Memory B cell (primary cell): ENCODE results near the gene KEL.
"Not testable (repeated sequence)": the region's sequence is repeated elsewhere in the genome, so short reads cannot be mapped to it uniquely, and the experiment has no call there.

ENCODE experiments used
- ATAC-seq: fragments of 150-1000 bp; cut with Tn5 transposase; 2 replicates; pipeline ENCODE4 v1.10.0; 2021; ENCODE audit warnings: low read depth, mild to moderate bottlenecking, moderate library complexity
- DNase-seq, 2 donors: peaks; one replicate each; pipeline ENCODE4 v3.0.0; 2022; ENCODE audit warnings: low spot score in 2 of 2
- H3K27ac Mint-ChIP-seq: one replicate; pipeline ENCODE4 v1.8.0; 2022; ENCODE audit warnings: mild to moderate bottlenecking, moderate library complexity, mixed read lengths
- H3K27me3 Mint-ChIP-seq: one replicate; pipeline ENCODE4 v1.8.0; 2022; ENCODE audit warnings: mixed read lengths
- H3K36me3 Mint-ChIP-seq: one replicate; pipeline ENCODE4 v1.8.0; 2022; ENCODE audit warnings: mild to moderate bottlenecking, mixed read lengths
- H3K4me1 Mint-ChIP-seq: one replicate; pipeline ENCODE4 v1.8.0; 2022; ENCODE audit warnings: mixed read lengths
- H3K4me3 Mint-ChIP-seq: one replicate; pipeline ENCODE4 v1.8.0; 2022; ENCODE audit warnings: mild to moderate bottlenecking, moderate library complexity, mixed read lengths
- H3K9me3 Mint-ChIP-seq: one replicate; pipeline ENCODE4 v1.8.0; 2022; ENCODE audit warnings: mixed read lengths

Gene KEL

DNA sequence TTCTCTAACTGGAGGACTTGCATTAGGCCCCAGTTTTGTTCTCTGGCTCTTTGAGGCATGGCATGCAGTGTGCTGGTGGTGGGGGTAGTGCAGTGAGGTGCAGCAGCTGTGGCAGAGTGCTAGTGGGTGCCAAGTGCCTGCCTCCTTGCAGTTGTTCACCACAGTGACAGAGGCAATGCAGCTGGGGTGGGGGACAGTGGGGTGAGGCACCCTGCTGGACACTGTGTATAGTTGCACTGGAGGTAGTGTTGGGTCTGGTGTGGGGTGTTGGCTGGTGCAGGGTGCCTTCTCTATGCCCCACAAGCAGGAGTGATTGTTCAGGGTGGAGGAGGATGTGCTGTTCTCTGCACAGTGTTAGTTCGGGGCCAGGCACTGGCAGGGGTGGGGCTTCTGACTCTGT is 21.7 kb upstream of the KEL start:
- no peak for DNase-seq
- Mint-ChIP-seq H3K36me3 (peaks cover 1% of the 10 kb centered on the region), H3K4me3 (no peak overlapping the region), H3K27me3 (peaks cover 15% of the 10 kb centered on the region), H3K9me3 (peaks cover 3% of the 10 kb centered on the region), H3K27ac (no peak overlapping the region), H3K4me1 (no peaks in the 10 kb centered on the region)
- ATAC-seq = no peak

DNA sequence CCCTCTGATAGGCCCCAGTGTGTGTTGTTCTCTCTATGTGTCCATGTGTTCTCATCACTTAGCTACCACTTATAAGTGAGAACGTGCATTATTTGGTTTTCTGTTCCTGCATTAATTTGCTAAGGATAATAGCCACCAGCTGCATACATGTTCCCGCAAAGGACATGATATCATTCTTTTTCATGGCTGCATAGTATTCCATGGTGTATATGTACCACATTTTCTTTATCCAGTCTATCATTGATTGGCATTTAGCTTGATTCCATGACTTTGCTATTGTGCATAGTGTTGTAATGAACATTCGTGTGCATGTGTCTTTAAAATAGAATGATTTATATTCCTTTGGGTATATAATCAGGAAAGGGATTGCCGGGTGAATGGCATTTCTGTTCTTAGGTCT is 16.2 kb upstream of the KEL start:
- DNase-seq, H3K27ac Mint-ChIP-seq, H3K4me1 Mint-ChIP-seq, H3K27me3 Mint-ChIP-seq, ATAC-seq, H3K9me3 Mint-ChIP-seq, H3K36me3 Mint-ChIP-seq, H3K4me3 Mint-ChIP-seq: not testable (repeated sequence)

DNA sequence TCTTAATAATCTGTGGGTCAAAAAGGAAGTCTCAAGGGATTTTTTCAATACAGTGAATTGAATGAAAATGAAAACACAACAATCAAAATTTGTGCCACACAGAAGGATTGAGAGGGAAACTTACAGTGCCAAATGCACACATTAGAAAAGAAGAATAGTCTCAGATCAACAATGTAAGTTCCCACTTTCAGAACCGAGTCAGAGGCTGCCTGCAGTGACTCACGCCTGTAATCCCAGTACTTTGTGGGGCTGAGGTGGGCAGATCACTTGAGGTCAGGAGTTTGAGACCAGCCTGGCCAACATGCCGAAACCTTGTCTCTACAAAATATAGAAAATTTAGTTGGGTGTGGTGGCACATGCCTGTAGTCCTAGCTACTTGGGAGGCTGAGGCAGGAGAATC is 12.5 kb upstream of the KEL start:
- Mint-ChIP-seq H3K9me3 (peaks cover 2% of the 10 kb centered on the region), H3K36me3 (no peaks in the 10 kb centered on the region), H3K4me3 (no peak overlapping the region), H3K27me3 (peaks cover 5% of the 10 kb centered on the region), H3K4me1 (no peaks in the 10 kb centered on the region), H3K27ac (no peak overlapping the region)
- DNase-seq = no peak
- no peak for ATAC-seq

DNA sequence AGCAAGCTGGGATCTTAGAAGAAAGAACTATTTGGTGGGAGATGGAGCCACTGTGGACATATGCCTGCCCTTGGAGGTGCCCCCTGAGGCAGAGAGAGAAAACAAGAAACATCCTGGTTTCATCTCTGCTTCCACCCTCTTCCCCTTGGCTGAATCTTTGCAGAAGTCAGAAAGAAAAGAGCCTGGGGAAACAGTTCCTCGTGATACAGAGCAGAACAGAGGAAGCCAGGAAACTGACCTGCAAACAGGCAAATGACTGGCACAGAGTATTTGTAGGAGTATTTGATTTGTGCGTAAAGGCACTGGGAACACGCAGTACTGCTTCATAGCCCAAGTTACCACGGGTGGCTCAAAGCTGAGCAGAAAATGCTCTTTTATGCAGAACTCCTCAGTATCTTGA is 7.0 kb upstream of the KEL start:
- H3K27me3 Mint-ChIP-seq = peaks cover 18% of the 10 kb centered on the region
- no peaks in the 10 kb centered on the region for H3K4me1 Mint-ChIP-seq
- no peak for DNase-seq
- no peaks in the 10 kb centered on the region for H3K9me3 Mint-ChIP-seq
- no peak overlapping the region for H3K27ac Mint-ChIP-seq
- no peak overlapping the region for H3K4me3 Mint-ChIP-seq
- H3K36me3 Mint-ChIP-seq = no peaks in the 10 kb centered on the region
- ATAC-seq = no peak

DNA sequence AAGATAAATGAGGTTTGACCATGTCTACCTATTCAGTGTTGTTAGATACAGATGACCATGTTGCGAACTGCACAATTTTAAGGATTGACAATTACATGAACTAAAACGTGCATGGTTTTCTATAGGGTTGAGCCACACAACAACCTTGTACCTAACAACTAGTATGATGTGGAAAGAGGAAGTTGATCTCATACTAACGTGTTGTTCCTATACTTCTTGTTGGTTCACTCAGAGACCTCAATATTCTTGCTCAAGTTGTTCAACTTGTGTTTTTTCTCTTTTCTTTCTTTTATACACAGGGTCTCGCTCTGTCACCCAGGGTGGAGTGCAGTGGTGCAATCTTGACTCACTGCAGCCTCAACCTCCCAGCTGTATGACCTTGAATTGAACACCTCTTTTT is 6.1 kb upstream of the KEL start:
- Mint-ChIP-seq H3K27me3 (peaks cover 22% of the 10 kb centered on the region), H3K36me3 (no peaks in the 10 kb centered on the region), H3K4me1 (no peaks in the 10 kb centered on the region), H3K4me3 (no peak overlapping the region), H3K27ac (no peak overlapping the region), H3K9me3 (no peaks in the 10 kb centered on the region)
- ATAC-seq (no peak), DNase-seq (no peak)

DNA sequence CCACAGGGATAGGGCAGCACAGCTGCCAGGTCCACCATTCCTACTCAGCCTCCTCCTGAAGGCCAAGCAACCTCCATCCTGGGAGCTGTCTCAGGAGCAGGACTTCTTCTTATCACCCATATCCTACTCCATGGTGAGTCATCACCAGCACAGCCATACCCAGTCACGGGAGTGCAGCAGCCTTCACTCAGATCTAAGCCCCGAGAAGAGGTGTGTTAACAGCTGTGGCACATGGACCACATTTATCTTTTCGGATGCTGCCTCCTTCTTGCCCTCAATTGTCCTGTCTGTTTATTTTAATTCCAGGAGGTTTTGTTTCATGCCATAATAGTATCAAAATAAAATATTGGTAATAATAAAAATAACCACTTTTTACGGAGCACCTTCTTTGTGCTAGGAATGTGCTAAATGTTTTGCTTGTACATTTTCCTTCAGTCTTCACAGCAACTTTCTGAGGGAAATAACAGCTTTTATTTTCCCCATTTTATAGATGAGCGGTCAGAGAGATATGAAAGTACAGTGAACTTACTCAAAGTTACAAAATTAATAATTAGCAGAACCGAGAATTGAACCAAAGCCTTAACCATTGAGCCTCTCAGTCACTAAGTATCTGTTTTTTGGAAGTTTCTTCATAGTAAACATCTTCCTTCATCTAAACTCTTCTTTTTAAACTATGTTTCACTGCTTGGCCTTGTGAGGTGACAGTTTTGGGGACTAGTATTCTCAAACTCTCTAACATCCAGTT is 2.5 kb upstream of the KEL start:
- DNase-seq (no peak), ATAC-seq (no peak)
- no peaks in the 10 kb centered on the region for H3K4me1 Mint-ChIP-seq
- peaks cover 27% of the 10 kb centered on the region for H3K27me3 Mint-ChIP-seq
- H3K36me3 Mint-ChIP-seq = no peaks in the 10 kb centered on the region
- H3K27ac Mint-ChIP-seq = no peak overlapping the region
- no peaks in the 10 kb centered on the region for H3K9me3 Mint-ChIP-seq
- no peak overlapping the region for H3K4me3 Mint-ChIP-seq

DNA sequence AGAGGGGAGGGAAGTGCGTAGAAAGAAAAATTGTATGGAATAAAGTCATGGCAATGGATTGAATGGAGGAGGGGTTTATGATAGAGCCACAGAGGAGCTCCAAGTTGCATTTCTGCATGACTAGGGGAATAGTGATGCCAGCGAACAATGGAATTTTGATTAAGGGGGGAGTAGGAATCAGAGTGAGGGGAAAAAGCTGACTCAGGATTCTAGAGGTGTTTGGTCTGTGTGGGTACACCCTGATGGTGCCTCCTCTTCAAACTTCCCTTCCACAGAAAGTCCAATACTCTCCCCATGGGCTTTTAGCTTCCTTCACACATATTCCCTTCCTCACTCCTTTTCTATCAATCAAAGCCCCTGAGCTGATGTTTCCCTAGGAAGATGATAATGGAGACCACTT is 1.8 kb upstream of the KEL start:
- H3K27me3 Mint-ChIP-seq = peaks cover 30% of the 10 kb centered on the region
- no peak overlapping the region for H3K4me3 Mint-ChIP-seq
- no peaks in the 10 kb centered on the region for H3K36me3 Mint-ChIP-seq

DNA sequence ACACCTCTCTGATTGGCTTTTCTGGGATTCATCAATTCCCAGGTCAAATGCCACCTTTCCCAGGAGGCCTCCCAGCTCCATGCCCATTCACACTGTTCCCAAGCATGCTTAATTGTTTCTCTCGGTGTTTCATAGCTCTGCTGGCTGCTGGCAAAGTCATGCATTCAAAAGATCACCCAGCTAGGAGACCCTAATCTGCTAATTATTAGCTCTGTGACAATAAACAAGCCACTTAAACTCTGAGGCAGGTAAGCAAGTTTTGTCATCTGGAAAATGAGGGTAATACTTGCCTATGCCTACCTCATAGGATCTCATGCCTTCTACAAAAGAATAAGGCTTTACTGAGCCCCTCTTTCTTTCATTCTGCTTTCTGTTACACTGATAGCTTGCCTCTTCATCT is 828 bp upstream of the KEL start:
- Mint-ChIP-seq H3K36me3 (no peaks in the 10 kb centered on the region), H3K4me1 (no peaks in the 10 kb centered on the region), H3K4me3 (no peak overlapping the region), H3K9me3 (no peaks in the 10 kb centered on the region), H3K27me3 (peaks cover 26% of the 10 kb centered on the region), H3K27ac (no peak overlapping the region)
- ATAC-seq (no peak), DNase-seq (no peak)

More for the DNA sequence above, 1.8 kb upstream of the KEL start:
- no peaks in the 10 kb centered on the region for H3K9me3 Mint-ChIP-seq
- H3K4me1 Mint-ChIP-seq = no peaks in the 10 kb centered on the region
- ATAC-seq (no peak), DNase-seq (no peak)
- no peak overlapping the region for H3K27ac Mint-ChIP-seq

DNA sequence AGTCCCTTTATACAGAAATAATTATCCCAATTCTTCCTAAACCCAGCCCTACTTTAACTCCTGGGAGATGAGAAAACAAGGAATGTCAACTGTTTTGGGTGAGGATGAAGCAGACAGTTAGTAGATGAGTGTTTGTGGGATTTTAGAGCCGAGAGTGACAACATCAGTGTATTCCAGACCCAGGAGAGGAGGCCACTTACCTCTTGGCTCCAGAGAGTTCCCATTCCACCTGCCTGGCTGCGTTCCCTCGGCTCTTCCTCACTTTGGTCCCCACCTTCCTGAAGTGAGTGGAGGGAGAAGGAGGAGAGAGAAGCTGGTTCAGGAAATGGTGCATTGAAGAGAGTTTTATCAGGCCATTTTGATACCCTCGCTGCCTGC is 579 bp downstream of the KEL start:
- DNase-seq = no peak
- no peaks in the 10 kb centered on the region for H3K36me3 Mint-ChIP-seq
- no peak overlapping the region for H3K4me3 Mint-ChIP-seq
- peaks cover 2% of the 10 kb centered on the region for H3K9me3 Mint-ChIP-seq
- H3K27ac Mint-ChIP-seq = no peak overlapping the region
- no peak for ATAC-seq
- peaks cover 3% of the 10 kb centered on the region for H3K4me1 Mint-ChIP-seq
- peaks cover 24% of the 10 kb centered on the region for H3K27me3 Mint-ChIP-seq

DNA sequence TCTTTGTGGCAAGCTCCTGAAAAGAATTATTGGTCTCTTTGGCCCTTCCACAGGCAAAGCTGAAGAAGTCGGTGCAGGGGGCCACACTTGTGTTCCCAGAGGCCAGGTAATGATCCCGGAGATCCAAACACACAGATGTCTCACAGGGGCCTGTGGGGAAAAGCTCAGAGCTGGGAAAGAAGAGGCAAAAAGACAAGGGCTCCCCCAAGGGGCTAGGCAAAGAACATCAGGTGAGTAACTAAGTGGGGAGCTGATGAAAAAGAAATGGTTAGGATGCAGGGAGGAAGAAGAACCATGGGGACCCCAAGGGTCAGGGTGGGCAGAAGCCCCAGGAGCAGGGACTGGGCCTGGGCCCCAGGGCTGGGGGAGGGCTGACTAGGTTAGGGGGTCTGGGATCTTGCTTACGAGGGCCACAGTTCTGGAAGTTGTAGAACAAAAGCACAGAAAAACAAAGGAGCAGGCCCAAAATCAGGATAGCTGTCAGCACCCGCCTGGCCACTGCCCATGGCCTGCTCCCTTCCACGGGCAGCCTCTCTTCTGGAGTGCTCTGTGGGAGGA is 1.1 kb downstream of the KEL start:
- Mint-ChIP-seq H3K4me1 (peaks cover 3% of the 10 kb centered on the region), H3K27ac (no peak overlapping the region), H3K36me3 (peaks cover 2% of the 10 kb centered on the region), H3K27me3 (peaks cover 24% of the 10 kb centered on the region), H3K4me3 (no peak overlapping the region), H3K9me3 (peaks cover 8% of the 10 kb centered on the region)
- no peak for ATAC-seq
- no peak for DNase-seq

DNA sequence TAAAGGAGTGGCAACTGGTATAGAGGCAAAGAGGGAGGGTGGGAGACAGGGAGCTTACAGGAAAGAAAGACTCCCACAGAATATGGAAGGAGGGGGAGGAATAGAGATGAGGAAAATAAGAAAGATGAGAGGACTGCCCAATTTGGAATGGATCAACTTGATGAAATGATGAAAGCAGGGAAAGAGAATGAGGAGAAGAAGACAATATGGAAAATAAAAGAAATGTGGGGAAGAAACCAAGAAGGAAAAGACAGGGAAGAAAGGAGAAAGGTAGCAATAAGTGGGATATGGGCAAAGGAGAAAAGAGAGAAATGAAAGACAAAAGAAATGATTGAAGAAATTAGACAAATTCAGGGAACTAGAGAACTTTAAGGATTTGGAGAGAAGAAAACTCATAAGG is 3.0 kb downstream of the KEL start:
- H3K4me3 Mint-ChIP-seq = no peak overlapping the region
- peaks cover 7% of the 10 kb centered on the region for H3K36me3 Mint-ChIP-seq
- H3K27me3 Mint-ChIP-seq = peaks cover 18% of the 10 kb centered on the region
- peaks cover 16% of the 10 kb centered on the region for H3K9me3 Mint-ChIP-seq
- H3K4me1 Mint-ChIP-seq = peaks cover 3% of the 10 kb centered on the region
- DNase-seq = no peak
- H3K27ac Mint-ChIP-seq = no peak overlapping the region
- no peak for ATAC-seq

DNA sequence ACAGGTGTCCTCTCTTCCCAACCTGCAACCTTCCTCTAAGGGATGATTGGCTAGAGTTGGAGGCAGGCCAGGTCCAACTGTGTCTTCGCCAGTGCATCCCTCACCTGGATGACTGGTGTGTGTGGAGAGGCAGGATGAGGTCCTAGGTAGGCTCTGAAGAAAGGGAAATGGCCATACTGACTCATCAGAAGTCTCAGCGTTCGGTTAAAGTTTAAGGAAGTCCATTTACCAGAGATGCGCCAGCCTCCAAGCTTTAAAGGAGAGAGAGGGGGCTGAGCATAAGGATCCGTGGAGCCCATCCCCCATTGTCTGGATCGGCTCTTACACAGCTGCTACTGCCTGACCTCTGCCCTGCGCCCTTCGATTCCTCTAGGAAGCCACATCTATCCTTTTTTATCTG is 4.4 kb downstream of the KEL start:
- H3K9me3 Mint-ChIP-seq = peaks cover 20% of the 10 kb centered on the region
- DNase-seq = no peak

DNA sequence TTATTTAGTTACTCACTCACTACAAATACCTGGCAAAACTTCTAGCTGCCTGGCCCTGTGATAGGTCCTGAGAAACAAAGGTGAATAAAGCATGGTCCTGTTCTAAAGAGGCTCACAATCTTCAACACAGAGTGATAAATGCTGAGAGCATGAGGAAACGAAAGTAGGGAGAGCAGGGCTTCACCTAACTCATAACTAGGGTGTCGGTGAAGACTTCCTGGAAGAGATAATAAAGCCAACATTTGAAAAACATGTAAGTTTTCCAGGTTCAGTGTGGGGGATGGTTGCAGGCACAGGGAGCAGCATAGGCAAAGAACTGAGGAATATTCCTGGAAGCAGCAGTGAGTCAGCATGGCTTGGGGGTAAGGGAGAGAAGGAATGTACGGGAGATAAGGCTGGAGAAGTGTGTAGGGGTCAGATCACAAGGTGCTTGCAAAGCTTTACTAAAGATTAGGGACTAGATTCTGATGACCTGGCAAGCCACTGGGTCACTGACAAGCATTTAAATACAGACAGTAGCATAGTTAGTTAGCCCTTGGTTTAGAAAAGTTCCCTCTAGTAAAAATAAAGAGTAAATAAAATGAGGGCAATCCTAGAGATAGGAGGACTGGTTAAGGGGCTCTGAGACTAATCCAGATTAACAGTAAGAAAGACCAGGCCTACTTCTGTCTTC is 5.1 kb downstream of the KEL start:
- peak overlapping the region; percentile 0 for H3K4me3 Mint-ChIP-seq
- ATAC-seq (no peak), DNase-seq (no peak)

More for the DNA sequence above, 4.4 kb downstream of the KEL start:
- Mint-ChIP-seq H3K4me3 (no peak overlapping the region), H3K36me3 (peaks cover 7% of the 10 kb centered on the region), H3K27me3 (peaks cover 13% of the 10 kb centered on the region), H3K27ac (no peak overlapping the region), H3K4me1 (peaks cover 3% of the 10 kb centered on the region)
- ATAC-seq = no peak

DNA sequence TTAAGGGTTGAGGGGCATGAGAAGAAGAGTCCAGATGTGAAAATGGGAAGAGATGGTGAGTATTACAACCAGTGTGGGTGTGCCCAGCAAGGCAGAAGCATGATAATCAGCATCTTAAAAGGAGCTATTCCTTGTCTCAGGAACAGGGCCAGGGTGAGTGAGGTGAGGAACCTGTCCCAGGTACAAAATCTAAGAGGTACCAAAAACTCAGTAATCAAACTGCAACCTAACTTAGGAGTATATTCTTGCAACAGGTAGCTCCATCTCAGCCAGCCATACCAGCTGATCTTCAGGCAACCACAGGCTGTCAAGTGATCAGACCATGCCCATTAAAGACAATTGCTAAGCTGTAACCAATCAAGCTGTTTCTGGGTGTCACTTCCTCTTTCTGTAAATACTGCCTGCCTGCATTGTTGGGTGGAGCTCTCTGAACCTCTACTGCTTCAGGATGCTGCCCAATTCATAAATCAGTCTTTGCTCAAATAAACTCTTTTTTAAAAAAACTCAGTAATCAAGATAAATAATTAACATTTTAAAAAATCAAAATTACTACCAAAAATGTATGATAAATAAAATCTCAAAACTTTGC is 7.4 kb downstream of the KEL start:
- ATAC-seq (peak; percentile 97), DNase-seq (peak in 1 of 2 donors; percentile 23)
- Mint-ChIP-seq H3K4me1 (peaks cover 3% of the 10 kb centered on the region), H3K27me3 (peaks cover 7% of the 10 kb centered on the region), H3K9me3 (peaks cover 20% of the 10 kb centered on the region), H3K4me3 (no peak overlapping the region), H3K36me3 (peaks cover 7% of the 10 kb centered on the region), H3K27ac (no peak overlapping the region)

More for the DNA sequence above, 5.1 kb downstream of the KEL start:
- Mint-ChIP-seq H3K4me1 (peaks cover 3% of the 10 kb centered on the region), H3K9me3 (peaks cover 20% of the 10 kb centered on the region), H3K27ac (no peak overlapping the region), H3K27me3 (peaks cover 13% of the 10 kb centered on the region), H3K36me3 (peaks cover 7% of the 10 kb centered on the region)
